HG03139 (cell line): ENCODE measurements around the gene HARS1.
"Not testable (repeated sequence)": the region's sequence is repeated elsewhere in the genome, so short reads cannot be mapped to it uniquely, and the experiment has no call there.

Experiments used
- ATAC-seq: cut with Tn5 transposase; IDR thresholded peaks from one replicate; pipeline ENCODE4 v1.9.1; 2021; ENCODE audit not compliant: unreplicated experiment

The HARS1 gene

GRCh38 chr5:140634103-140634502, 57.1 kb downstream of the HARS1 start:
- ATAC-seq, result no peak

DNA sequence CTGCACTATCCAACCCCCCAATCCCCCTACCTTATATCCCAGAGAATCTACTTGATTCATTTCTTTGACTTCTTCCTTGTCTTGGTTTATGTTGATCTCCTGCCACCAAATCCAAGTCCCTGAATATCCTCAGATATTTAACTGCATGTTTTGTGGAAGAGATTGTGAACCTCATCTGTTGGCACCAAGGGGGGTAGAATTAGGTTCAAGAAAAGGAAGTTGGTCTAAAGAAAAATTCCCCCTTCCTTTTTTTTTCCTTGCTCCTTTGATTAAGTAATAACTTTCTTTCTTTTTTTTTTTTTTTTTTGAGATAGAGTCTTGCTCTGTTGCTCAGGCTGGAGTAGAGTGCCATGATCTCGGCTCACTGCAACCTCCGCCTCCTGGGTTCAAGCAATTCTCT, 57.7 kb downstream of the HARS1 start:
- no peak for ATAC-seq

GRCh38 chr5:140633021-140633471, 58.1 kb downstream of the HARS1 start, which contains the start of gene CD14:
CD14 (minus strand) TSS chr5:140633175; CDS start chr5:140633071, 104 bp downstream.
- ATAC-seq, result no peak

DNA sequence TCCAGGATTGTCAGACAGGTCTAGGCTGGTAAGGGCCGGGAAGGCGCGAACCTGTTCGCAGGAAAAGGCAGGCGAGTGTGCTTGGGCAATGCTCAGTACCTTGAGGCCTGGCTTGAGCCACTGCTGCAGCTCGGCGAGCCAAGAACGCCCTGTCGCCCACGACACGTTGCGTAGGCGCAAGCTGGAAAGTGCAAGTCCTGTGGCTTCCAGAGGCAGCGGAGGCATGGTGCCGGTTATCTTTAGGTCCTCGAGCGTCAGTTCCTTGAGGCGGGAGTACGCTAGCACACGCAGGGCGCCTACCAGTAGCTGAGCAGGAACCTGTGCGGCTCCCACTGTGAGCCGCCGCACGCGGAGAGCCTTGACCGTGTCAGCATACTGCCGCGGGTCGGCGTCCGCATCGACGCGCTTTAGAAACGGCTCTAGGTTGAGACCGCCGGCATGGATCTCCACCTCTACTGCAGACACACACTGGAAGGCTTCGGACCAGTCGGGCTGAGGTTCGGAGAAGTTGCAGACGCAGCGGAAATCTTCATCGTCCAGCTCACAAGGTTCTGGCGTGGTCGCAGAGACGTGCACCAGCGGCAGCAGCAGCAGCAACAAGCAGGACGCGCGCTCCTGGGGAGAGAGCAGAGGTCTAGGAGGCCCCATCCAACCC, 58.7 kb downstream of the HARS1 start:
- ATAC-seq, result peak; percentile 39

DNA sequence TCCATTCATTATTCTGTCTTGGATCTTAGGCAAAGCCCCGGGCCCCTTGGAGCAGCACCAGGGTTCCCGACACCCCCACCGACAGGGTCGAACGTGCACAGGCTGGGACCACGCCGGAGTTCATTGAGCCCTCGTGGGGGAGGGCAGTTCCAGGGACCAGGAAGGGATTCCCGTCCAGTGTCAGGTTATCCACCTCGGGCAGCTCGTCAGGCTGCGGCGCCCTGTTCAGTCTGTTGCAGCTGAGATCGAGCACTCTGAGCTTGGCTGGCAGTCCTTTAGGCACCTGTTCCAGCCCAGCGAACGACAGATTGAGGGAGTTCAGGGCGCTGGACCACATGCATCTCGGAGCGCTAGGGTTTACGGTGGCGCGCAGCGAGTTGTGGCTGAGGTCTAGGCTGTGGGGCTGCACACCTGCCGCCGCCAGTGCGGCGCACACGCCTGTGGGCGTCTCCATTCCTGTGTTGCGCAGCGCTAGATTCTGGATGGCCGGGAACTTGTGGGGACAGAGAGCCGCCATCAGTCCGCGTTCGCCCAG, 59.3 kb downstream of the HARS1 start:
- ATAC-seq, result peak; percentile 41

DNA sequence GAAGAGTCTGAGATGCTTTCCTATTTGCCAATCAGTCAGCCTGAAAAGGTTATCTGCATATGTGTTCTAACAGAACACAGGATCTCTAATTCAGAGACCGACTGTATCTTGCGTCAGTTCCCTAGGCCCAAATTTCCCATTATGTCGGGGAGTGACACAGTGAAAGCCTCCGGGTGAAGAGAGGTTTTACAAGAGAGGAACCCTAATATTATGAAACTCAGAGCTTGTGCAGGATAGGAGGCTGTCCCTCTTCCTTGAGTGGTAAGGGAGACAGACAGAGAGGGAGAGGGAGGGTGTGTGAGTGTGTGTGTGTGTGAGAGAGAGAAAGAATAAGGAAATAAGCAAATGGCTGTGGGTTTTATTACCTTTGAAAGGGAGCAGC, 60.1 kb downstream of the HARS1 start:
- no peak for ATAC-seq

DNA sequence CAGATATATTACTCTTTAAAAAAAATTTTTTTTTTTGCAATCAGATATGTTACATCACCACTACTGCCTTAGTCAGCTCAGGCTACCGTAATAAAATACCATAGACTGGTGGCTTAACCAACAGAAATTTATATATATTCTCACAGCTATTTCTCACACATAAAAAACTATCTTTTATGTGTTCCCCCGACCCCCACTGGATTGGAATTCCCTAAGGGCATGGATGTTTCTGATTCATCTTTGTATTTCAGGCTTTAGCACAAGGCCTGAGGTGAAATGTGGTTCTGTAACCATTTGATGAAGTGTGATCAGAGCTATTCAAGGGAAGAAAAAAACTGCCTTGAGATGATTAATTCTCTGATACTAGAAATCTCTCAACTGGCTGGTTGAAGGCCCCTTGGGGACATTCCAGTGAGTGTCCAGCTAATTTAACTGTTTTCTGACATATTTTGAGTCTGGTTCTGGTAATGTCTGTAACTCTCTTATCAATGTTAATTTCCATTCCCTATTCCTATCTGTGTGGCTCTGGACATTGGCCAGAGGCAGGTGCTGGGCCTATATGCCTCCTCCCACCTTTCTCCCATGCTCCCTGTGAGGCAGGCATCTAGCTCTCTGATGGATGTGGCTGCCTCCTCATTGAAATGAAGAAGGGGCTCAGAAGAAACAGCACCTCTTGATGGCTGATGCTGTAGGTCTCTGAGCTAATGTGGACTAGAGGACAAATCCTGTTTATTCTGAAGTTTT, 60.7 kb downstream of the HARS1 start:
- no peak for ATAC-seq

DNA sequence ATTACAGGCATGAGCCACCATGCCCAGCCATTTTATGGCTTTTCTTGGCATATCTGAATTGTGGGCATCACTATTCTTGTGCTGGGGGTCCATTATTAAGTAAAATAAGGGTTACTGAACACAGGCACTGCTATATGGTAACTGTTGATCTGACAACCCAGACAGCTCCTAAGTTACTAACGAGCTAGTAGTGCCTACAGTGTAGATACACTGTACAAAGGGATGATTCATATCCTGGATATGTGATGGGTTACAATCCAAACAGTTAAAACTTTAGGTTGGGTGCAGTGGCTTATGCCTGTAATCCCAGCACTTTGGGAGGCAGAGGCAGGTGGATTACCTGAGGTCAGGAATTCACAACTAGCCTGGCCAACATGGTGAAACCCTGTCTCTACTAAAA, 62.5 kb downstream of the HARS1 start:
- no peak for ATAC-seq

- ATAC-seq, result no peak
Measured at GRCh38 chr5:140627972-140628371, 63.2 kb downstream of the HARS1 start.

DNA sequence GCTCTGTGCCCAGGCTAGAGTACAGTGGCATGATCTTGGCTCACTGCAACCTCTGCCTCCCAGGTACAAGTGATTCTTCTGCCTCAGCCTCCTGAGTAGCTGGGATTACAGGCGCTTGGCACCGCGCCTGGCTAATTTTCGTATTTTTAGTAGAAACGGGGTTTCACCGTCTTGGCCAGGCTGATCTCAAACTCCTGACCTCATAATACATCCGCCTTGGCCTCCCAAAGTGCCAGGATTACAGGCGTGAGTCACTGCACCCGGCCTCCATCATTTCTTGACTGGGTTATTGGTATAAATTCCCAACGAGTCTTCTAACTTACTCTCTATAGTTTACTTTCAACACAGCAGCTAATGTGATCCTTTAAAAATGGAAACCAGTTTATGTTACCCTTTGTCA, 66.3 kb downstream of the HARS1 start:
- ATAC-seq, result not testable (repeated sequence)
